T47D (cell line): ENCODE data around the gene SOX18.
A peak's percentile ranks its signal among the peaks of the same experiment; 100 is the strongest.

Source experiments
- DNase-seq, 2 experiments: peaks; one replicate each; pipeline versions ENCODE4 v3.0.0 to v3.0.0-alpha.2; 2011 to 2012; ENCODE audit warnings: low read depth in 1 of 2, low spot score in 1 of 2
- JUND ChIP-seq: IDR thresholded peaks from 2 replicates; pipeline ENCODE4 v1.6.1; 2012; ENCODE audit warnings: low read depth
- in situ Hi-C: cut with HindIII; loops from 2 replicates; pipeline ENCODE4 v1.10.0; 2016; ENCODE audit warnings: low sequenced_read_pairs, low pct_unique_long_range_greater_than_20kb

The SOX18 gene

DNA sequence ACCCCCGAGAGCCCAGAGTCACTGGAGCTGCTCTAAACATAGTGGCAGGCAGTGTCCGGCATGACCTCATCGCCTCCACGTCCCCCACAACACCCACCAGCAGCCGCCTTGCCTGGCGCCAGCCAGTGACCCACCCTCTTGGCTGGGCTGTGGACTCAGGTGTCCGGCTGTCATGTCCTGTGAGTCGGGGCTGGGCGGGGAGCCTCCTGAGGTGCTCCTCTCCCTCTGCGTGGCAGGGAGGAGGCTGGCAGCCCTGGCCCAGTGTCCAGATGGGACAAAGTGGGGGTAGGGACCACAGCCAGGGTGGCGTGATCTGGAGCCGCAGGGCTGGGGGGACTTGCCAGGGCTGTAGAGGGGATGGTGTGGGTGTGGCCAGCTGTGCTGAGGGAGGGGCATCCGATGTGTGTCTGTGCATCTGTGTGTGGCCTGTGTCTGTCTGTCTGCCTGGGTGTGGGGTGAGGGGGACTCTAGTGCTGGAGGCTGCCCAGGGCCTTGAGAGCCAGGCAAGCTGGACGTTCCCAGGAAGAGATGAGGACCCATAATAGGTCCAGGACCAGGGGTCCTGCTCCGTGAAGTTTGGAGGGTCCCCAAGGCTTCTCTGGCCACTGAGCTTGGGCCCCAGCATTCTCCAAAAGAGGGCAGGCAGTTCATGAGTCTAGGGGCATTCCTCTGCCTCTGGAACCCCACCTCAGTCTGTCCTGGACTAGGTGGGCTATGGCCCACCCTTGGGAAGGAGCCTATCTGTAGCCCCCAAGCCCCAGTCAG is 2.3 kb upstream of the SOX18 start:
- DNase-seq: no peak
- no peak for TF ChIP-seq JUND
- in situ Hi-C loops: no loop called here

DNA sequence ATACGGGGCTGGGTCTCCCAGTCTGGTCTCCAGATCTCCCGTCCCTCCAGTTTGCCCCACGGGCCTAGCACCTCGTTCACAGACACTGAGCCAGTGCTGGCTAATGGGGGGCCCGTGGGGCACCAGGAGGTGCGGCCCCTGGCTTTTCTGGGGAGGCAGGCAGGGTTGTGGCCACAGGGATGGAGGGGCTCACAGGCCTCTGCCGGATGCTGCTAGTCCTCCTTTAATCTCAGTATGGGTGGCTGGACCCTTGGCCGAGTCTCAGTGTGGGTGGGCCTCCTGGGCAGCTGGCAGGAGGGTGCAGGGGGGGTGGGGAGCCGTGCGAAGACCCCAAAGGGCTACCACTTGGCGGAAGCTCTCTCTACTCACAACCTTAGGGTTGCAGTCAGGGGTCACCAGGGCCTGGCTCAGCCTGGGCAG is 1.6 kb upstream of the SOX18 start:
- in situ Hi-C loops: no loop called here
- no peak for DNase-seq
- TF ChIP-seq JUND: no peak

DNA sequence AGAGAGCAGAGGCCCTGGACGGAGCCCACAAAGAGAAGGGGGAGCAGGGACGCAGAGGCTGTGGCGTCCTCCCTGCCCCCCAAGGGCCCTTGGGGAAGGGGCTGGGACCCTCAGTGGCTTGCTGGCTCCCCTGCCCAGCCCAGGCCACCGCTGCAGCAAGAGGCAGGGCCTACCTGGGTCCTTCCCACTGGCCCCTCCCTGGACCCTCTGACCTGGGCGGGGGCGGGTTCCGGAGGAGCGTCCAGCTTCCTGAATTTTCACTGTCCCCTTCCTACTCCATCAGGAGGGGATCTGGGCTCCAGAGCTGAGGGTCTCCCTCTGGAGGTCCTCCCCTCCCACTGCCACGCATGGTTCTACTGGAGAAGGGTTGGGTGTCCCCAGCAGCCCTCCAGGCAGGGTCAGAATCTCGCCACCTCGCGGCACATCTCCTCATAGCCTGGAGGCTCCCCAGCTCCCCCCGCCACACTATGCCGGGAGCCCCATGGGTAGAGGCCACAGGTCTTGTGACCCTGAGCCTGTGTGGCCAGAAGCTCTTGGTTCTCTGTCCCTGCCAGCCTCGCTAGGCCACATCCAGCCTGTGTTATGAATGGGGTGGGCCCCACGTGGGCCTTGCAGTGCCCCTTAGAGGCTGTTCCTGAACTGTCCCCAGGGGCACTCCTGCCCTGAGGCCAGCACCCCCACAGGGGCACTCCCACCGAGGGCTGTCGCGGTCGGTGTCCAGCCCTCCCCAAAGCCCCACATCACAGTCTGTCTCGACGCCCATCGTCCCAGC is 1.0 kb upstream of the SOX18 start:
- in situ Hi-C loops: no loop called here
- TF ChIP-seq JUND: no peak
- DNase-seq: no peak

DNA sequence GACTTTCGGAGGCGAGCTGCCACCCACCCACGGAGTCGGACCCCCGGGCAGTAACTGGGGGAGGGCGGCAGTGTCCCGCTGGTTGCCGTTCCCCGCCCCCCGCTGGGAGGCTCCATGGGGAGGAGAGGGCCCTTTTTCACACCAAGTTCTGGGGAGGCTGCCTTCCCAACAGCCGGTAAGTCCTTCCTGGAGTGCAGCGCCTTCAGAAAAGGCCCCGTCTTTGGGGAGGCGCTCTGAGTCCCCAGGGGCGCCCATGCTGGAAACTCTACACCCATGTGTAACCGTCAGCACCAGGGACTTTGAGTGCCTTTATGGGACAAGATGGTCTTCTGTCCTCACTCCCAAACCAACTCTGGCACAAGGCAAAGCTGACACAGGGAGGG is 430 bp upstream of the SOX18 start:
- no peak for DNase-seq
- in situ Hi-C loops: no loop called here
- TF ChIP-seq JUND: no peak

DNA sequence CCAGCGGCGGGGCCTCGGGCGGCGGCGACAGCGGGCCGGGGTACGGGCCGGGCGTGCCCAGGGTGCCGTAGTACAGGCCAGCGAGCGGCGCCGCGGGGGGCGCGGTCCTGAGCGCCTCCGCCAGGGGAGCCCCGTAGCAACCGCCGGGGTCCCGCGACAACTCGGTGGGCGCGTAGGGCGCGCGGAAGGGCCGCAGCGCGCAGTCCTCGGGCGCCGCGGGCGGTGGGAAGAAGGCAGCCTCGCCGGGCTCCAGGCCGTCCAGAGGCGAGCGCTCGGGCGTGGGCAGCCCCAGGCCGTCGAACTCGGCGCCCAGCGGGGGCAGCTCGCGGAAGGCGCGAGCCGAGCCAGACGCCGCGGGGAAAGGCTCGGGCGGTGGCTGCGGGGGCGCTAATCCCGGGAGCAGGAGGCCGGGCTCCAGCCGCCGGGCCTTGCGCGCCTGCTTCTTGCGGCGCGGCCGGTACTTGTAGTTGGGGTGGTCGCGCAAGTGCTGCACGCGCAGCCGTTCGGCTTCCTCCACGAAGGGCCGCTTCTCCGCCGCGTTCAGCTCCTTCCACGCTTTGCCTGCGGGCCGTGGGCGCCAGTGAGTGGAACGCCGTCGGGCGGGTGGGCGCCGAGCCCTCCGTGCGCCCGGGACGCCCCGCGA is 916 bp downstream of the SOX18 start:
- DNase-seq: no peak
- in situ Hi-C loops: no loop called here

DNA sequence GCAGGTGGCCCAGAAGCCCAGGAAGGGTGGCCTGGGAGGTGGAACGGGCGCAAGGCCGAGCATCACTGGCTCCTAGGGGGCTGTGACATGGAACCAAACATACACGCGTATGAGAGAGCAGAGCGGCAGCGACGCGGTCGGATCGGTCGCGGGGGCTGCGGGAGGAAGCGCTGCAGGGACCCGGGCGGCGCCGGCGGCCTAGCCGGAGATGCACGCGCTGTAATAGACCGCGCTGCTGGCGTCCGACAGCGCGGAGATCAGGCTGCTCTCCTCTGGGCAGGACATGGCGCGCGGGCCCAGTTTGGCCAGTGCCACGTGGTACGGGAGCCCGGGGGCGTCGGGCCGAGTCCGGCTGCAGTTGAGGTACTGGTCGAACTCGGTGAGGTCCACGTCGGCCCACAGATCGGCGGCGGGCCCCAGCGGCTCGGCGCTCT is 1.5 kb downstream of the SOX18 start:
- no peak for TF ChIP-seq JUND
- in situ Hi-C loops: no loop called here
- DNase-seq: no peak

More for the DNA sequence above, 916 bp downstream of the SOX18 start:
- no peak for TF ChIP-seq JUND

DNA sequence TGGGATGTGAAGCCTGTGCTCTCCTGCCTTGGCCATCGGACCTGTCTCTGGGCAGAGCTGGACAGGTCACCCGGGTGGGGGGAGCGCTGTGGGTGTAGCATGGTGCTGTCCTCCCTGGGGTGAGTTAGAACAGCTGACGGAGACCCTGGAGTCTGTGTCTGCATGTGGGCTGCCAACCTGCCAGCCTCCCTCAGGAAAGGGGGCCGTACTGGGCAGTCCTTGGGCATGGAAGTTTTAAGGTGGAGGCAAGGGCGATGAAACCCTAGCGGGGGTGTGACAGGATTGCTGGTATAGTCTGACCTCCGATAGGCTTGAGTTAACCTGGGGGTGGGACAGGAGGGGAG is 2.4 kb downstream of the SOX18 start:
- in situ Hi-C loops: no loop called here
- TF ChIP-seq JUND: no peak
- no peak for DNase-seq

DNA sequence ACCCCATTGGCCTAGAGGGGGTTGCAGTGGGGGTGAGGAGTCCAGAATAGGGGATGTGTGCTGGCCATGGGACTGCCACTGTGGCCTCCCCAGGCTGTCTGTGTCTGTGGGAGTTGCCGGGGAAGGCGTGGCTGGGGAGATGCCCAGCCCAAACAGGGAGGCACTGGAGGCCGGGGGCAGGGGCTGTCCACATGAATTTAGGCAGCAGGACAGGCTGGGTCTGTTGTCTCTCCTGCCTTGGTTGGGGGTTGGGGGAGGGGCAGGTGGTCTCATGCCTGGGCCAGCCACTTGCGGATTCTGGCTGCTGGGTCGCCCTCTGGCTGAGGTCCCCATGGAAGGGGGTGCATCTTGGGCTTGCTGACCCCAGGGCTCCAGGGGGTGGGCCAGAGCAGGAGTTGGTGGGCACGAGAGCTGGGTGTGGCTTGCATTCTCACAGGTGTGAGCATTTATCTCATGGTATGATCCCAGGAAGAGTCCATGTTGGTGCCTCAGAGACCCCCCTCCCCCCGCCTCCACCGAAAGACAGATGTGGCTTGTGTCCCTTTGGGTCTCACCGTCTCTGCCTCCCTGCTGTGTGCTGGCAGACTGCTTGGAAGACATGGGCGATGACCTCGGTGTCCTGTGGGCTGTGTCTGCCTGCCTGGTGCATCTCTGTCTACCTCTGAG is 4.0 kb downstream of the SOX18 start:
- peak in 1 of 2 experiments; percentile 76 for DNase-seq
- no peak for TF ChIP-seq JUND
- in situ Hi-C loops: no loop called here

DNA sequence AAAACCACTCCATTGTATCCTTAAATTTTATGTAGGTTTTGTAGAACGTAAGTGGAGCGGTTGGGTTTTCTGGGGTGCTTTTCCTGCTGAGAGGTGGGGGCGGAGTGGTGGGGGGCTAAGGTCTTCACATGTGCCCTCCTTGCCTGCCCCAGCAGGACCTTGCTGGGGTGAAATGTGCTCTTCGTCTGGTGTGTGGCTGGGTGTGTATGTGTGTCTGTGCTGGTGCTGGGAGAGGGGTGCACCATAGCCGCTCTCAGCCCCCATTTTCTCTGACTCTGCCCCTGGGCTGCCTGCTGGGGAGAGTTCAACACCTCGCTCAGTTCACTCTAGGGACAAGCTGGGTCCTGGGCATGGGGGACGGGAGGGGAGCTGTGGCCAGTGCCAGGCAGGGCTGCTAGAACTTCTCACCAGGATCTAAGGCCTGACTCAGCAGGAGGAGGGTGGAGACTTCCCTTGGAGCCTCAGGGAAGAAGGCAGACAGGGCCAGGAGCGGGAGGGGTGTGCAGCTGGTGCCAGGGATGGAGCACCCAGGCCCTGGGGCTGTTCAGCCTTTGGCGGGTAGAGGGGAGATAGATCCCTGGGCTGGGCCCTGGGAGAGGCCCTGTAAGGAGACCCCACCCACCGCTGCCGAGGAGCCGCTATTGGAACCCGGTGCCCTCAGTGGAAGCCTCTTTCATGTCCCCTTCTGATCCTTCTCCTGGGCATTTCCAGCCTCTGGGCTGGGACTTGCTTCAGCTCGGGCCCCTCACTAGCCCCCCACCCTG is 4.8 kb downstream of the SOX18 start:
- peak; percentile 81 to 86 for DNase-seq
- no peak for TF ChIP-seq JUND
- in situ Hi-C loops: no loop called here

DNA sequence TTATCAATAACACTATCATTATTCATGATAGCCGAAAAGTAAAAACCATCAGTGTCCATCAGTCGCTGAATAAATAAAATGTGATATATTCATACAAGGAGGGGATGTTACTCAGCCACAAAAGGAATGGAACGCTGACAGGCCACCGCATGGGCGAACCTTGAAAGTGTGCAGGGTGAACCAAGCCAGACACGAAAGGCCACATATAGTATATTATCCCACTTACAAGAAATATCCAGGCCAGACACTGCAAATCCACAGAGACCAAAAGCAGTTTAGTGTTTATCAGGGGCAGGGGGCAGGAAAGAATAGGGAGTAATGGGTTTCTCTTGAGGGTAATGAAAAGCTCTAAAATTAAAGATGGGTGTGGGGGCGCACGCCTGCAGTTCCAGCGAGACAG is 5.7 kb downstream of the SOX18 start:
- in situ Hi-C loops: no loop called here
- no peak for DNase-seq
- no peak for TF ChIP-seq JUND

DNA sequence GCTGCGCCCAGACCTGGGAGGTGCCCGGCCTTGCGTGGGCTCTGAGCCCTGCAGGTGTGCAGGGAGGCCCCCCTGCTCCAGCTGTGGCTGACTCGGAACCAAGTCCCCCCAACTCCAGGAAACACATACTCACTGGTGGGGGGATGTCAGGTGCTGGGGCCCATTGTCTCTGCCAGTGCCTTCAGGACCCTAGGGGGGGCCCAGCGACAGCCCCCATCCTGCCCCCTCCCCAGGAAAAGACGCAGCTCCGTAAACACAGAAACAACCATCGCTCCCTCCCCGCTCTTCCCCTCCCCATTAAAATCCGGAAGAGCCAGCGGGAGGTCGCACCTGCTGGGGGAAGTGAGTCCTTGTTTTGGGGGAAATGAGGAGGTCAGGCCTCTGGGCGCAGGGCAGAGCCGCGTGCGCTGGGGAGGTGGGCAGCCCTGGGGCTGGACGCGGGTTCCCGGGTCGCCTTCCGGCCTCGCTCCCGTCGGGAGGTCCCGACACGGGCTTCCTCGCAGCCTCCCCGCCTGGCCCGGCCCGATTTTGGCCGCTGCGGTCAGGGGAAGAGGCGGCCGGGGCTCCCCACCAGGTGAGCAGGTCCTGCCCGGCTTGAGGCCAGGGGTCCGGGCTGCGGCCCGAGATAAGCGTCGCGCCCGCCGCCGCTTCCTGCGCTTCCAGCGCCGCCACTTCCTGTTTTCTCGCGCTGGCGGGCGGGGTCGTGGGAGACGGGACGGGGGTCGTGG is 7.2 kb downstream of the SOX18 start:
- in situ Hi-C loops: no loop called here
- DNase-seq: no peak
- TF ChIP-seq JUND: no peak

DNA sequence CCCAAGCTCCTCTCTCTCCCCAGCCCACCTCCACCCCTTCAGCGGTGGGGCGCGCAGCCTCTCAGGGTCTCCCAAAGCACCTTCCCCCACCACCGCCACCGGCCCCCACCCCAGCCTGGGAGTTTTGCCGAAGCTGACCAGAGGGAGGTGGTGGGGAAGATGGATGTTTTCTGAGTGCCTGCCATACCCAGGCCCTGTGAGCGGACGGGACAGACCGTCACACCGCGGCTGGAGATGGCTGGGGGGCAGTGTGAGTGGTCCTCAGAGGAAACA is 7.7 kb downstream of the SOX18 start:
- no peak for TF ChIP-seq JUND
- no peak for DNase-seq
- in situ Hi-C loops: no loop called here
